Activated effector memory CD4-positive, alpha-beta T cell treated with Interleukin-2 at 50 U/mL for 16 hours (primary cell): ENCODE measurements around the gene ADGRB2.

Experiments
- DNase-seq: peaks from one replicate; pipeline ENCODE4 v3.0.0-alpha.2; 2020

ADGRB2 gene

DNA sequence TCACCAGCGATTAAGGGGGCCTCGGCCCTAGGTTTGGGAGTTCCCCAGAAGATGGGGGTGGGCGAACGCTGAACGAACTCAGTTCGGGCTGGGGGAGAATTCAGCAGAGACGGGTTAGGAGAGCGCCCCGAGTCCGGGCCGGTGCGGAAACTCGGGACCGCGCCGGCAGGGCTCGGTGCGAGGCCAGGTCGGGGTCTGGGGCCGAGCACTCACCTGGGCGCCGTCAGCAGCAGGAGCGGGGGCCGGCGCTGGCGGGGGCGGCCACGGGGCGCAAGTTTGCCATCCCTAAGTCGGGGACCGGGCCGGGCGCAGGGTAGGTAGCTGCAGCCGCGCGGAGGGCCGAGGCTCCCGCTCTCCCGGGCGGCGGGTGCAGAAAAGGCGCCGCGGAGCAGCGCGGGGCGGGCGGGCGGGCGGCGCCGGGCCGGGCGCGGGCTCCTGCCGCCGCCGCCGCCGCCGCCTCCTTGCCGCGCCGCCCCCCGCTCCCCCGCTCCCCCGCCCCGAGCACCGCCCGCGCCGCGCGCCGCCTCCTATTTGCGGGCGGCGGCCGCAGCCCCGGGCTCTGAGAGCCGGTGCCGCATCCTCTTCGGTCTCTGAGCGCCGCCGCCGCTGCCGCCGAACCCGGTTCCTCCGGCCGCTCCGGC, 349 bp downstream of the ADGRB2 start:
- DNase-seq: no peak

DNA sequence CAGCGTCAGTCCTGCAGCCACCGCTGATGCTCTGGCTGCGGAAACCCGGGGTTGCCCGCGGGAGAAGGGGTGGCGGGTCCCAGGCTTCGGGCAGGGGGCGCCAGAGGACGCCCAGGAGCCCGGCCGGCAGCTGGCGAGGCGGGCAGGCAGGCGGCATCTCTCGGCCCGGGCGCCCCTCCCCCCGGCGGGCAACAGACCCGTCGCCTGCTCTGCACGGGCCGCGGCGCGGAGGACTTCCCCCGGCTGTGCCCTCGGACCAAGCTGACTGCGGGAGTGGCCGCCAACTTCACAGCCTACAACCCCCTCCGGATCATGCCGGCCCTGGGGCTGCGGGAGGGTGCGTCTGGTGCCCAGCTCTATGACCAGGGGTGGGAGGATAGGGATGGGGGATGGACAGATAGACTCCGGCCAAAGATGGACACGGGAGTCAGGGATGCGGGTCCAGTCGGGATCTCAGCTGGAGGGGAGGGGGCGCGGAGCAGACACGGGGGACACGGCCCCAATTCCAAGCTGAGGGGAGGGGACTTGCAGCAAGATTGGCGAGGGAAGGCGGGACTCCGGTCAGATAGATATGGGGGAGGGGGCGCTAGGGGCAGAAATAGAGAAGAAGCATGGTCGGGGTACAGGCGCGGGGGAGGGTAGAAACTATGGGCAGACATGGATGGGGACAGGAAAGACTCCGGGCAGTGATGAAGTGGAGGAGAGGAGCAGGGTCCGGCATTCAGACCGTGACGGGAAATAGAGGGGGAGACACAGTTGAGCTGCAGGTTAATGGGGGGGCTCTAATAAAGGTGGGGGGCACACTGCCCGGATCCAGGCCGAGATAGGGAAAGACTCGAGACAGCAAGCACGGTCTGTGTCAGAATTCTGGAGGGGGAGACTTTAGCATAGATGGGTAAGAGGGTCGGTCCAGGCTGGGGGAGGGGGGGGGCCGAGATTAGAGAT, 1.1 kb downstream of the ADGRB2 start:
- peak; percentile 49 for DNase-seq

DNA sequence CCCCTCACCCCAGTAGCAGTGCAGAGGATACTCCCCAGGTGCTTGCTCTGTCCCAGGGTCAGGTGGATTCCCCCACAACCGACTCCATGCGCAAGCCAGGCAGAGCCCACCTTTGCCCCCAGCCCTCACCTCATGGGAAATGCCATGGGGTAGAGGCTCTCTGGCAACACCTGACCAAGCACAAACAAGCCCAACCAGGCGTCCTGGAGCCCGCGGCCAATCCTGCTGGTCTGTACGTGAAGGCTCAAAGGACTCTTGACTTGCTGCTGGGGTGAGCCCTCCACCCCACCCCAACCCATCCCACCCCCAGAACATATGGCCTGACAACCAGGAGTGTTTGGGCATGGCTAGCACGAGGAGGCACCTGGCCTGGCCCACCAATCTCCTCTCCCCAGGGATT, 1.8 kb downstream of the ADGRB2 start:
- DNase-seq: no peak

DNA sequence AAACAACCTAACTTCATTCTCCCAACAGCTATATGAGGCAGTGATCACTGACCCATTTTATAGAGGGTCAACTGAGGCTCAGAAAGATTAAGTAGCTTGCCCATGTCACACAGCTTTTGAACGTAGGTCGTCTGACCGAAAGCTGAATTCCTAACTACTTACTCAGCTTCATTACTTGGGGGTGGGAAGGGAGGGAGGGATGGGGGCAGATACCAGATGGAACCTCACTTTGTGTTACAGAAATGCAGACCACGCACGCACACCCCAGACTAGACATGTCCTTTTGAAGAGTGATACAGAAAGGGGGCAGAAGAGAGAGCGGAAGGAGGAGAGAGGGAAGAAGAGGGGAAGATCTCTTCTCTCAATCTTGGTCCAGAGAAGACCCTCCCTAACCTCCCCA, 2.3 kb downstream of the ADGRB2 start:
- DNase-seq: no peak

DNA sequence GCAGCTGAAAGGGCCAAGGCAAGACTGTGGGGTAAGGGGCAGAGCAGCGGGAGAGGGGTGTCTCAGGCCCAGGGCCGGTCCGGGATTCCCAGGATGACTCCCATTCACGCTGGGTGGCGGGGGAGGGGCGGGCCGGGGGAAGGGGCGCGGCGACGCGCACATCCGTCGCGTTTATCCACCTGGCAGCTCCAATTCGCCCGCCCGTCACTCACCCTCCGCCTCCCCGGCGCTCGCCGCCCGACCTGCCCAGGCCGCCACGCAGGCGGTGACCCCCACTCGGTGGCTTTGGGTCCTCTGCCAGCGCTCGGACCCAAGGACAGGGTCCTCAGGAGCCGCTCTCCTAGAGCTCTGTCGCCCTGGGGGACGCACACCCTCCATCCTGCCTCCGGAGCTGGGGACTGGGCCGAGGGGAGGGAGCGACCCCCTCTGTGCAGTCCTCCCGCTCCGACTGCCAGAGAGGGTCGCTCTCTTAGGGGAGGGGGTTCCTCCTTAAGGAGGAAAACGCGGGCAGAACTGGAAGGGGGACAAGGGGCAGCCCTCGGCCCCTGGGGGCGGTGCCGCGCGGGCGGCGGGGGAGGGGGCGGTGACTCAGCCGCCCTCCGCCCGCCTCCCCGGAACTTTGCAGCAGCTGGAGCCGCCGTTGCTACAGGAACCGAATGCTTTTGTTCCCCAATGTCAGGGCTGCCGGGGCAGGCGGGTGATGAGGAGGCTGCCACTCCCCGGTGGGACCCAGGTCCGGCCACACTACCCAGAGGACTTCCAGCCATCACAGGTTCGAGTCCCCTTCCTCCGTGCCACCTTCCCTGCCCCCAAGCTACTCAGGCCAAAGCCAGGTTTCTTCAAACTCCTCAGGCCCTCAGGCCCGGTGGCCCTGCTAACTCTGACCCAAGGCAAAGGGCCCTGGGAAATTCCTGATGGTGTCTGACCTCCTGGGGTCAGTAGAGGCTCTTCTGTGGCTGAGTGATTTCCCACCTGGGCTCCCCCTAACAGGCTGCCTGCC, 3.4 kb downstream of the ADGRB2 start:
- peak; percentile 51 for DNase-seq

DNA sequence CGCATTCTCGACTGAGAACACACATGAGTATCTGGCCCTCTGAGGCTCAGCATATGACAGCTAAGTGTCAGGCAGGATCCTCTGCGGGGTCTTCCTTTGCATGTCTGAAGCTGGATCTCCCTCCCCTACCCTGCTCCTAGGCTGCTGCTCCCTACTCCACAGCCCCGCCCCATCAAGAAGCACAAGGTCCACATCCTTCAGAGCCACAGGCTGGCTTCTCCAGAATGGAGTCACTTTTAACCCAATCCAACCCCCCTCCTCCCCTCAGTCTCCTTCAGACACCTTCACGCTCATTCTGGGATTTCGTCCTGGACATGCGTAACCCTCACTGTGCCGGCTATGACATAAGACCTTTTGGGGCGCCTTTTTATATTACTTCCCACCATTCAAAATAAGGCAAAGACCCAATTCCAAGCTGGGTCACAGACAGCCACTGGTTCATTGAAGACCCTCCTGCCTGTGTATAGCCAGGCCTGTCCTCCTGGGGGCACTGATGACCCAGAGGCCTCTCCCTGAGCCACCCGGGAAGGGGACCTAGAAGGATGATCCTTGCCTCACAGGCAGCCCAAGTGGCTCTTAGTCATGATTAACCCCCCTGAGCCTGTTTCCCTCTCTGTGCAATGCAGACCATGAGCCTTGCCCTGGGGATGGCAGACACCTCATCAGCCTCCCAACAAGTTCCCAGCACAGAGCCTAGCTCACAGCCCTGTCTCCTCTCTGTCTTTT, 4.7 kb downstream of the ADGRB2 start:
- no peak for DNase-seq

DNA sequence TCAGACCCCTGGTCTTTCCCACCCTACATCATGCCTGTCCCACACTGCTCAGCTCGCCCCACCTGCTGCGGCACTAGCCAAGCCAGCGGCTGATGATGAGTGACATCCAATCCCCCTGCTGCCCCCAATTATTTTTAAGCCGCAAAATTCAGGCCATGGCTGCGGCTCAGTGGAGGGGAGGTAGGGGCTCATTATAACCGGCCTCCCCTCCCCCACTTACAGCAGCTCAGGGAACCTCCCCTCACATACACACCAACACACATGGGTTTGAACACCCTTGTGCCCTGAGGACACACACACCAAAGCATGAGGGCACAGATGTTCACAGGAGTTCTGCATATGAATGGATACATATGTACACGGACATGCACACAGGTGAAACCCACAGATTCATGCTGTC, 5.3 kb downstream of the ADGRB2 start:
- no peak for DNase-seq

DNA sequence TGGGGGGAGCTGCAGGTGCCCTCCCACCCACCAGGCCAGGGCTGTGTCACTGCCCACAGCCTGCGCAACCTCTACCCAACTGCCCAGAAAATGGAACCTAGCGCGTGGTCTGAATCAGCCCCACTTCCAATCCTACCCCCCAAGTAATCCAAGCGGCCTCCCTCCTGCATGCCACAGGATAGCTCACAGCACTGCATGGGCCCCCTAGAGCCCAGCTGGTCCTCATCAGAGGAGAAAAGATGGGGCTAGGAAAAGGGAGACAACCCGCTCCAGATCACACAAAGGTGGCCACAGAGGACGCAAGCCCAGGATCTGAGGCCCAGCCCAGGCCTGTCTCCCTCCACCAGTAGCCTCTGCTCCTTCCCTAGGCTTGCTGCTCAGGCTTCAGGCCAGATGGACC, 6.2 kb downstream of the ADGRB2 start:
- no peak for DNase-seq

DNA sequence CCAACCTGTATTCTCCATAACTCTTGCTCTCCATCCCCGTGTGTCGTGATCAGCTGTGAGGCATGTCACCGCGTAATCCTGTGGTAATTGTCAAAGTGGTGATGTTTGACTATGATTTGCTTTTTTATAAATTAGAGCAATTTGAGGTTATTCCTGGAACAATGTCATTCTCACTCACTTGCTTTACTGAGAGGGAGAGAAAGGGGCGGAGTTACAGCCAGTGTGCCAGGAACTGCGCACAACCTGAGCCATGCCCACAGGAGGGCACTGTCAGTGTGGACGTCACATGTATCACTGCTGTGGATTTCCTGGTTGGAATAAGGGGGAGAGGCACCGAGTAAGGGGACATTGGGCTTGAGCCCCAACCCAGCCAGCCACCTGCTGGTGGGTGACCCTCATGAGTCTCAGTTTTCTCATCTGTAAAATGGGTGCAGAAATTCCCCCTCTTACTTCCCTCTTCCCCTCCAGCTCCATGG, 6.9 kb downstream of the ADGRB2 start:
- DNase-seq: no peak

DNA sequence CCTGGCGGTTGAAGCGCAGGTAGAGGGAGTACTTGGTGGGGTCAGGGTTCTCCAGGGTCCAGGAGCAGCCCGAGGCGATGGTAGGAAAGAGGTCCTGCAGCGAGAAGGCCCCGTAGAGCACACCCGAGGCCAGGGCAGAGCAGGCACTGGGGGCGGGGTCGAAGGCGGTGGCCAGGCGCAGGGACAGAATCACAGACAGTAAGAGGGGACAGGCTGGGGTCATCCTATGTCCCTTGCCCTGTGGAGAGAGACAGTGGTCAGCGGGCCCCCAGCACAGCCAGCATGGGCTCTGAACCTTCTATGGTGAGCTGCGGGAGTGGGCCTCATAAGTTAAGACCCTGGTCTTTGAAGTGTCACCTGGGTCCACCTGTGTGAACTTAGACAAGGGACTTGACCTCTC, 7.6 kb downstream of the ADGRB2 start:
- no peak for DNase-seq

DNA sequence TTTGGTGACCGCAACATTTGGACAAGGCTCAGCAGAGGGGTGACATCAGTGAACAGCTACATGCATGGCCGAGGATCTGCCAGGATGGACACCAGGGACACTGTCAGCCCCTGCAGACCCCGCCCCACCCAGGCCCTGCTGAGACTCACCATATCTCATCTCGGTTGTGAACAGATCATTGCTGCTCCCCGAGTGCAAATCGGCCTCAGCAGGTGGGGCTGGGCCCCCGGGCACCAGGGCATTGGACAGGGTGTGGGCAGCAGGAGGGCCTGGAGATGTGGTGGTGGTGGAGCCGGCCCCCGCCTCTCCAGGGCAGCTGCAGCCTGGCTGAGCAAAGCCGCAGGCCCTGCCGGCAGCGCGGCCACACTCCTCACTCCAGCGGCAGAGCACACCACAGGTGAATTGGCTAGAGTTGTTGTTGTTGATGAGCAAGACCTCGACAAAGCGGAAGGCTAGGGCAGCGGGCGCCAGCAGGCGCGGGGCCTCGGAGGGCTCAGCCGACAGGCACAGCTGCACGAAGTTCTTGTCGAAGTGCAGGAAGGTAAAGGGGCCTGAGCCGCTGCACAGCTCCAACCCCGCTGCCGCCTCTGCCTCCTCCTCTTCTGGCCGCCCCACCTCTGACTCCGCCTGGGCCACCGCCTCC, 8.2 kb downstream of the ADGRB2 start:
- no peak for DNase-seq

DNA sequence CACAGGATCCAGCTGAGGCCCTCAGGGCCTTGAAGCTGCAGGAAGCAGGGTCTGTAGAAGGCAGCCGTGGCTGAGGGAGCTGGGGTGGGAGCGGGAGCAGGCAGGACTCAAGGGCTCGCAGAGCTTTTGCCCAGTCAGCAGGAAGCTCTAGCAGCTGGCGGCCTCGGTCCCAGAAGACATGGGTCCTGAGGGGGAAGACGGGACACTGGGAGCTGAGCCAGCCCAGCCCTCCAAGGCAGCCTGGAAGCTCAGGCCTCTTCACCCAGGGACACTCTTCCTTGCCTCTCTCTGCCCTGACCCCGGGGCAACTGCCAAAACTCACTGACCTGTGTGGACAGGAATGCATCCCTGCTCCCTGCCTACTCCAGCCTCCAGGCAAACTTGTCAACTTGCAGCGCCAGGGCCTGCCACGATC, 8.9 kb downstream of the ADGRB2 start:
- no peak for DNase-seq

DNA sequence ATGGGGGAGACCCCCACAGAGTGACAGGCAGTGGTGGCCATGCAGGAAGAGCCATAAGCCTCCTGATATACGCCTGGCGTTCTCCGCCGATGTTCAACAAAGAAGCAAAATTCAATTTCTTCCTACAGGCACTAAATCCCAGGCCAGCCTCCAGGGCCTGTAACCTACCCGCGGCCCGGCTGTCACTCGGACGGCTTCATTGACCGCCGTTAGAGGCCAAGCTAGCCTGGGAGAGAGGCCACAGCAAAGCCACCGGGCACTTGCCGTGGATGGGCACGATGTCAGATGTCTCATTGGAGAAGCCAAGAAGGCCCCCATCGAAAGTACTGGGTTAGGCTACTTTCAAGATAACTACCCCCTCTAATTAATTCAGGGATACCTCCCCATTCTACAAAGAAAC, 9.7 kb downstream of the ADGRB2 start:
- no peak for DNase-seq

DNA sequence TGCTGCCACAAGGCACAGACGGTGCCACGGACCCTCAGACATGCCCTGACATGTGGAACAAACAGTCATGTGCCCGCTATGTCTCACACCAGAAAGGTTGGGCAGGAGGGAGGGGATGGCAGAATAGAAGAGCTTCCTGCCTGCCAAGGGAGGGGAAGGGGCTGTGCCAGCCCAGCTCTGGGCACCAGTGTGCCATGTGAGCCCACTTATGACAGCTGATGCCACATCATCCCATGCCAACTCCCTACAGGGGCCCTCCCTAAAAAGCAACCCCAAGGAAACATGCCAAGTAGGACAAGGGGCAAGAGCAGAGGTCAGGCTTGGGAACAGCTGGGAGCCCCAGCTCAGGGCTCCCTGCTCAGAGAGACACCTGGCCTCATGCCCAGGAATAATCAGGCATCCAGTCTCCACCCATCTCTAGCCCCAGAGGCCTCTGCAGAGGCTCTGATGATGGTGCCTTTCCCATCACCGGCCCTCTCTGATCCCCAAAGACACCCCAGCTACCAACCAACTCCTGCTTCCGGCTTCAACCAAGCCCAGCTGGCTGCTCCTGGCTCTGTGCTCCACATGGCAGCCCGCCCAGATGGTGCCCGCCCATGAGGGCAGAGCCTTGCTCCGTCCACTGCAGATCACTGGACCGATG, 10.3 kb downstream of the ADGRB2 start:
- DNase-seq: no peak

DNA sequence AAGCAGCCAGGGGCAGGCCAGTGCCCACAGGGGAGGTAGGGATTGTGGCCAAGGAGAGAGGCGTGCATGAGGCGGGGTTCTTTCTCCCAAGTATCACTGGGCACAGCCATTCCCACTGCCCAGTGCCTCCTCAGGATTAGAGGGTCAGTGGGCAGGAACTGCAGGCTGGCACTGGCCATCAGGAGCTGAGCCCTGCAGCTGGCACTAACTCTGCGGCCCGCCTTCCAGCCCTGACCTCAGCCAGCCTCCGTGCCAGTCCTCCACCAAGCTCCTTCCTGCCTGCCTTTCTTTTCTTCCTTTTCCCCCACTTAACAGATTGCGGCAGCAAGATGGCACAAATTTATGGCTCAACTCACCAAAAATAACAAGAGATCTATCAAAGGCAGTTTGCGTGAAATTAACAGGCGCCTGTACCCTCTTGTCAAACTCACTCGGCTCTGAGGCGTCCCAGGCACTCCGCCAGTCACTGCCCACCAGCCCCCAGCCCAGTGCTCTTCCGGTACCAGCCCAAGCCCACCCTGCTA, 11.1 kb downstream of the ADGRB2 start:
- DNase-seq: no peak

DNA sequence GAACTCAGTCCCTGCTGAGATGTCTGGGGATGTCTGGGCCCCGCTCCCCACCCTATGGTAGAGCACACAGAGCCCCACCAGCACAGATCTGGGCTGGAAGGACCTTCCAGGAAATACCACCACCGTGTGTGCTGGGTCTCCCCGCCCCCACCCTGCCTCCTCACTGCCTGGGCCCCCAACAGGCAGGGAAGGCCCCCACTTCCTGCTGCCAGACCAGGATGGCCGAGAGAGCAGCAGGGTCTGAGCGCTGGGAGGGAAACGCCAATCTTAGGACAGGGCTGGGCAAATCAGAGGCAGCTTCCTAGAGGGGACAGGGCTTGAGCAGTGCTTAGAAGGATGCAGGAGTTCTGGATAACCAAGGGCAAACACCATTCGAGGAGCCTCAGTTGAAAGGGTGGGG, 11.9 kb downstream of the ADGRB2 start:
- no peak for DNase-seq

DNA sequence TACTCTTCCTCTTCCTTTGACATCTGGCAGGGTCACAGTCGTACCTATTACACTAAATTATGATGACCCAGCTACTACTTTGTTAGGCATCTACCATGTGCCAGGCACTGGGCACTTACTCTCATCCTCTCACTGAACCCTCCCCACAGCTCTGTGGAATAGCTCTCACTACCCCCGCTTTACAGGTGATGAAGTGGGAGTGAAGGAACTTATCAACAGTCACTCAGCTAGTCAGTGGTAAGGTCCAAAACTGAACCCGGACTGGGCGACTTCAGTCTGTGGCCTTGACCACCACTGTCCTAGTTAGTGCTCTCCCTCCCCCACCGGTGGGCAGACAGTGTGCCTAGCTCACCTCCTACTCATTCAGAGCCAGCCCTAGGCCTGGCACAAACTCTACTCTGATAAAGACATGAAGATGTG, 12.3 kb downstream of the ADGRB2 start:
- no peak for DNase-seq

DNA sequence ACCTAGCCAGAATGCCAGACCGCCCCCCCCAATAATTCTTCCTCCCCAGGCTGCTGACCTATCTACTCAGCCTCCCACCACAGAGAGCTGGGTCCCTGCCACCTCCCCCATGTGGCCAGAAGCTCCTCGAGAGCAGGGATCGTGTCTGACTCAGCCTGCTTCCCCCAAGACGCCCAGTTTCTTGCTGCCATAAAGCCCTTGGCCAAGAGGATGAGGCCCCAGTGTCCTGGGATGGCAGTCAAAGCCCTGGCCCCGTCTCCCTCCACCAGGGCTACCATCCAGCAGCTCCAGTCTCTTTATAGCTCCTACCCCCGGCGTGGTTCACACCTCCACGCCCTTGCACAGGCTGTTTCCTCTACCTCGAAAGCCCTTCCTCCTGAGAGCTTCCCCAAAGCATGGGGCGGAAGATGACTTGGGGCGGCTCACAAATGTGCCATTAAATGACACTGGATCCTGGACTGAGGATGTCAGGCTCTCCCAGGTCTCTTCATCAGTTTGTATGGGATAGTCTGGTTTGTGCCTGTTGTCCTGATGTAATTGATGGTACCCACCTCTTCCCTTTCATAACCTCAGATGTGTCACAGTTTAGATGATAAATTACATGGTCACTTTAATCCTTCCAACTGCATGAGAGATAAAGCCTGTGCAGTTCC, 13.2 kb downstream of the ADGRB2 start:
- peak; percentile 22 for DNase-seq

DNA sequence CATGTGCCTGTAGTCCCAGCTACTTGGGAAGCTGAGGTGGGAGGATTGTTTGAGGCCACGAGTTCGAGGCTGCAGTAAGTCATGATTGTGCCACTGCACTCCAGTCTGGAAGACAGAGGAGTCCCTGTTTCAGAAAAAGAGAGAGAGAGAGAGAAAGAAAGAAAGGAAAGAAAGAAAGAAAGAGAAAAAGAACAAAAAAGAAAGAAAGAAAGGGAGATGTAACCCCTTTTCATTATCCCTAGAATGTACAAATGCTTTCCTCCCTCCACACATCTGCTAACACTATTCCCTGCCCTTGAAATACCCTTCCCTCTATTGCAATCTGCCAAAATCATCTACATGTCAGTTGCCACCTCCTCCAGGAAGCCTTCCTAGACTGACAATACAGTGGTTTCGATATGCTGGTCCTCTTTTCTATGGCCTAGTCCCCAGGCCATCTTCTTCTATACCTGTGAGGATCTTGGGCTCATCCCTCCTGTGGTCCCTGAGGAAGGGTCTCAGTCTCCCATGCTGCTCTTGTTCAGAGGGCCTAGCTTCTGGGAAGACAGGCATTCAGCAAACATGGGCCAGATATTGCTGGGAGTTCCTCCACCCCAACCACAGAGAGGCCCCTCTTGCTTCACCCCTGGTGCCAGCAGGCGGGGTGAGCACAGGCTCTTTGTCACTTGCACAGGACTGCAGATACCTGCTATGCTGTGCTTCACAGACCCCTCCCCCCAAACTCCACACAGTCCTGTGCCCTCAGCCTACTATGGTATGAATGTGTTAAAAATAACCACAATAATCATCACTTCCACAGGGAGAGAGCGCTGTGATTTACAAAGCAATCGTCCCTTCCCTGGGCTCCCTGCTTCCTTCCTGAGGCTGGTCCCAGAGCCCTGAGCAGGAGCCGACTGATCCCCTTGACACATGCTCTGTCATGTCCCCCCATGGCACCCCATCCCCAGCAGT, 14.1 kb downstream of the ADGRB2 start:
- DNase-seq: no peak
